ENCODE results near the gene ZBTB20.

The ZBTB20 gene

GRCh38 chr3:114712728-114713492, 434.2 kb downstream of the ZBTB20 start:
- Histone ChIP-seq H3K9me3 (ENCODE audit: control extremely low read depth in 1 of 5, control insufficient read depth in 4 of 5, insufficient read depth in 2 of 5, low read depth in 1 of 5, low read length in 4 of 5) (no peaks in the 10 kb centered on the region), H3K4me3 (ENCODE audit: control insufficient read depth in 1 of 7, extremely low read depth in 1 of 7, insufficient read depth in 4 of 7, low read depth in 2 of 7, low read length in 6 of 7) (no peak overlapping the region), H3K36me3 (ENCODE audit: control insufficient read depth in 4 of 4, insufficient read depth in 4 of 4, low read length in 3 of 4) (peaks cover 0 to 3% (median 0%) of the 10 kb centered on the region in 4 experiments), H3K4me1 (ENCODE audit: control extremely low read depth in 1 of 4, control insufficient read depth in 4 of 4, insufficient read depth in 4 of 4, low read length in 3 of 4) (no peaks in the 10 kb centered on the region), H3K27ac (ENCODE audit: insufficient read depth in 1 of 2, low read depth in 1 of 2, low read length in 2 of 2, poor library complexity in 1 of 2, severe bottlenecking in 2 of 2) (no peak overlapping the region), H3K27me3 (replicated peaks in 2 of 5; ENCODE audit: control insufficient read depth in 4 of 5, insufficient read depth in 5 of 5, low read length in 4 of 5) (no peaks in the 10 kb centered on the region)
- 96% methylated on average over 5 of the region's 9 CpGs for WGBS (ENCODE audit: insufficient coverage)
- POLR2A ChIA-PET = no interaction called here
- DNase-seq = no peak
- CTCF ChIA-PET = no interaction called here

GRCh38 chr3:114711321-114711886, 435.7 kb downstream of the ZBTB20 start:
- ChIA-PET CTCF (interaction anchor here (1.0 to 1.5 kb wide), 2 partner anchors 10 to 43 kb away, joined by 3 read pairs; no protein-coding TSS in a partner anchor), POLR2A (no interaction called here)
- H3K4me3 ChIP-seq (ENCODE audit: control insufficient read depth in 1 of 7, extremely low read depth in 1 of 7, insufficient read depth in 4 of 7, low read depth in 2 of 7, low read length in 6 of 7) = no peak overlapping the region

GRCh38 chr3:114709102-114709501, 438.0 kb downstream of the ZBTB20 start:
- Histone ChIP-seq H3K9me3 (ENCODE audit: control extremely low read depth in 1 of 5, control insufficient read depth in 4 of 5, insufficient read depth in 2 of 5, low read depth in 1 of 5, low read length in 4 of 5) (no peaks in the 10 kb centered on the region), H3K4me3 (ENCODE audit: control insufficient read depth in 1 of 7, extremely low read depth in 1 of 7, insufficient read depth in 4 of 7, low read depth in 2 of 7, low read length in 6 of 7) (no peak overlapping the region), H3K27me3 (replicated peaks in 2 of 5; ENCODE audit: control insufficient read depth in 4 of 5, insufficient read depth in 5 of 5, low read length in 4 of 5) (no peaks in the 10 kb centered on the region), H3K4me1 (ENCODE audit: control extremely low read depth in 1 of 4, control insufficient read depth in 4 of 4, insufficient read depth in 4 of 4, low read length in 3 of 4) (no peaks in the 10 kb centered on the region), H3K27ac (ENCODE audit: insufficient read depth in 1 of 2, low read depth in 1 of 2, low read length in 2 of 2, poor library complexity in 1 of 2, severe bottlenecking in 2 of 2) (no peak overlapping the region), H3K36me3 (ENCODE audit: control insufficient read depth in 4 of 4, insufficient read depth in 4 of 4, low read length in 3 of 4) (peaks cover 0 to 3% (median 0%) of the 10 kb centered on the region in 4 experiments)
- DNase-seq = no peak
- WGBS (ENCODE audit: insufficient coverage) = 100% methylated on average over 1 of the region's 1 CpG
- ChIA-PET CTCF (no interaction called here), POLR2A (no interaction called here)

More at GRCh38 chr3:114711321-114711886, 435.7 kb downstream of the ZBTB20 start:
- Histone ChIP-seq H3K9me3 (ENCODE audit: control extremely low read depth in 1 of 5, control insufficient read depth in 4 of 5, insufficient read depth in 2 of 5, low read depth in 1 of 5, low read length in 4 of 5) (no peaks in the 10 kb centered on the region), H3K27me3 (replicated peaks in 2 of 5; ENCODE audit: control insufficient read depth in 4 of 5, insufficient read depth in 5 of 5, low read length in 4 of 5) (no peaks in the 10 kb centered on the region), H3K27ac (ENCODE audit: insufficient read depth in 1 of 2, low read depth in 1 of 2, low read length in 2 of 2, poor library complexity in 1 of 2, severe bottlenecking in 2 of 2) (no peak overlapping the region), H3K4me1 (ENCODE audit: control extremely low read depth in 1 of 4, control insufficient read depth in 4 of 4, insufficient read depth in 4 of 4, low read length in 3 of 4) (no peaks in the 10 kb centered on the region), H3K36me3 (ENCODE audit: control insufficient read depth in 4 of 4, insufficient read depth in 4 of 4, low read length in 3 of 4) (peaks cover 0 to 3% (median 0%) of the 10 kb centered on the region in 4 experiments)
- DNase-seq = no peak
- WGBS (ENCODE audit: insufficient coverage) = 100% methylated on average over 1 of the region's 2 CpGs

DNA sequence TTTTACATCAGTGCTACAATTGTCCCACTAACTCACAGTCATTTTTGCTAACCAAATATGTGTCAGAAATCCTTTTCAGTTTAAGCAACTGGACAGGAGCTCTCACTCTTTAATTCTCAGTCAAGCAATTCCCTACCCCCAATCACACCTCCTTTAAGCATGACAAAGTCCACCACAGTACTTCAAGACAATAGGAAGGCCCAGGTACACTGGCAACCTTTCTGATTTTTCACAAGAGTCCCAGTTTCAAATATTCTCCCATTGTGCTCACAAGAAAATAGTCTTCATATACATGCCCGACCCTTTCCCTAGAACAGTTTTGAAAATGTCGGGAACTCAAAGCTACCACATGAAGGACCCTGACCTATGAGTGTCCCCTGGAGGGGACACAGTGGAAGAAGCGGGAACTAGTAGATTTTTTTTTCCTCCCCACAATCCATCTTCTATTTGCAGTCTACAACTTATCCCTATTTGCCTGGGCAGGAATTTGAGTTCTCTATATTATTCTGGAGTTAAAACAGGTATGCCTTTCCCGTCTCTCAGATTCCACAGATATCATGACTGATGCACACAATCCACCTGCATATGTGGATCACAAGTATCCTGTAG, 439.7 kb downstream of the ZBTB20 start:
- Histone ChIP-seq H3K9me3 (ENCODE audit: control extremely low read depth in 1 of 5, control insufficient read depth in 4 of 5, insufficient read depth in 2 of 5, low read depth in 1 of 5, low read length in 4 of 5) (no peaks in the 10 kb centered on the region), H3K4me3 (ENCODE audit: control insufficient read depth in 1 of 7, extremely low read depth in 1 of 7, insufficient read depth in 4 of 7, low read depth in 2 of 7, low read length in 6 of 7) (no peak overlapping the region), H3K27ac (ENCODE audit: insufficient read depth in 1 of 2, low read depth in 1 of 2, low read length in 2 of 2, poor library complexity in 1 of 2, severe bottlenecking in 2 of 2) (no peak overlapping the region), H3K36me3 (ENCODE audit: control insufficient read depth in 4 of 4, insufficient read depth in 4 of 4, low read length in 3 of 4) (peaks cover 0 to 3% (median 0%) of the 10 kb centered on the region in 4 experiments), H3K4me1 (ENCODE audit: control extremely low read depth in 1 of 4, control insufficient read depth in 4 of 4, insufficient read depth in 4 of 4, low read length in 3 of 4) (no peaks in the 10 kb centered on the region), H3K27me3 (replicated peaks in 2 of 5; ENCODE audit: control insufficient read depth in 4 of 5, insufficient read depth in 5 of 5, low read length in 4 of 5) (no peaks in the 10 kb centered on the region)
- POLR2A ChIA-PET = no interaction called here
- CTCF ChIA-PET = no interaction called here
- 100% methylated on average over 2 of the region's 4 CpGs for WGBS (ENCODE audit: insufficient coverage)
- DNase-seq = no peak

GRCh38 chr3:114706591-114707232, 440.4 kb downstream of the ZBTB20 start:
- no peak for DNase-seq

DNA sequence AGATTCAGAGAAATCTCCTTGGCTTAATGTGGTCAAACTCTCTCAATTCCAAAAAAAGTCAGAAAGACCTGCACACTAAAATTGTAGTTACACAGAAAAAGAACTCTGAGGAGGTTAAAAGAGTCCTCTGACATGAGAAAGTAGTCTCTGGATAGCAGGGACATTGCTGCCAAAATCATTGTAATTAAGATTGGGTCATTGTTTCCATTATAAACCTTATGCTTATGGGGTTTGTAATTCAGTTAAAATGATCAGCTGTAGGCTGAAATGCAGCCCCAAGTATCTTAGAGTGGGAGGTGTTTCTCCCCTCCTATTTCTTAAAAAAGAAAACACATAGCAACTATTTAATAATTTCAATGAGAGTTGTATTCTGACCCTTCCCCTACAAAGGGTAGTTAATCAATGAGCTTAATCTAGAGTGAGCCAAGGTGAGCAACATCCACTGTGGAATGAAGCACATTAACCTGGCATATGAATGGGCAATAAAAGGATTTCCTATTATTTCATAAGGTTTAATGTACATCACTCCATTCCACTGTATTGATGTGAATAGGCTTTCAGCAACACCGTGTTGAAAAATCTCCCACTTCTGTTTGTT, 446.4 kb downstream of the ZBTB20 start:
- ChIA-PET POLR2A (no interaction called here), CTCF (interaction anchor here (1.3 kb wide), 1 partner anchor 11 kb away, joined by 3 read pairs; no protein-coding TSS in a partner anchor)
- Histone ChIP-seq H3K4me1 (ENCODE audit: control extremely low read depth in 1 of 4, control insufficient read depth in 4 of 4, insufficient read depth in 4 of 4, low read length in 3 of 4) (peaks cover 0 to 11% (median 1%) of the 10 kb centered on the region in 4 experiments), H3K4me3 (ENCODE audit: control insufficient read depth in 1 of 7, extremely low read depth in 1 of 7, insufficient read depth in 4 of 7, low read depth in 2 of 7, low read length in 6 of 7) (no peak overlapping the region), H3K36me3 (ENCODE audit: control insufficient read depth in 4 of 4, insufficient read depth in 4 of 4, low read length in 3 of 4) (no peaks in the 10 kb centered on the region), H3K27me3 (replicated peaks in 2 of 5; ENCODE audit: control insufficient read depth in 4 of 5, insufficient read depth in 5 of 5, low read length in 4 of 5) (no peaks in the 10 kb centered on the region), H3K27ac (ENCODE audit: insufficient read depth in 1 of 2, low read depth in 1 of 2, low read length in 2 of 2, poor library complexity in 1 of 2, severe bottlenecking in 2 of 2) (no peak overlapping the region), H3K9me3 (ENCODE audit: control extremely low read depth in 1 of 5, control insufficient read depth in 4 of 5, insufficient read depth in 2 of 5, low read depth in 1 of 5, low read length in 4 of 5) (no peaks in the 10 kb centered on the region)
- DNase-seq = no peak
- WGBS (ENCODE audit: insufficient coverage) = no CpG with 5 or more reads among the region's 1 CpG

More at GRCh38 chr3:114706591-114707232, 440.4 kb downstream of the ZBTB20 start:
- ChIA-PET CTCF (no interaction called here), POLR2A (no interaction called here)
- 100% methylated on average over 1 of the region's 3 CpGs for WGBS (ENCODE audit: insufficient coverage)
- H3K36me3 ChIP-seq (ENCODE audit: control insufficient read depth in 4 of 4, insufficient read depth in 4 of 4, low read length in 3 of 4) = peaks cover 0 to 3% (median 0%) of the 10 kb centered on the region in 4 experiments
- no peaks in the 10 kb centered on the region for H3K9me3 ChIP-seq (ENCODE audit: control extremely low read depth in 1 of 5, control insufficient read depth in 4 of 5, insufficient read depth in 2 of 5, low read depth in 1 of 5, low read length in 4 of 5)
- H3K4me1 ChIP-seq (ENCODE audit: control extremely low read depth in 1 of 4, control insufficient read depth in 4 of 4, insufficient read depth in 4 of 4, low read length in 3 of 4) = no peaks in the 10 kb centered on the region
- H3K27me3 ChIP-seq (replicated peaks in 2 of 5; ENCODE audit: control insufficient read depth in 4 of 5, insufficient read depth in 5 of 5, low read length in 4 of 5) = no peaks in the 10 kb centered on the region
- no peak overlapping the region for H3K4me3 ChIP-seq (ENCODE audit: control insufficient read depth in 1 of 7, extremely low read depth in 1 of 7, insufficient read depth in 4 of 7, low read depth in 2 of 7, low read length in 6 of 7)
- no peak overlapping the region for H3K27ac ChIP-seq (ENCODE audit: insufficient read depth in 1 of 2, low read depth in 1 of 2, low read length in 2 of 2, poor library complexity in 1 of 2, severe bottlenecking in 2 of 2)

Measured in common myeloid progenitor, CD34-positive (primary cell).